HL-60 (cell line): ENCODE measurements around the gene KCNH2.

ENCODE experiments used
- CTCF ChIP-seq: IDR thresholded peaks from one replicate; pipeline ENCODE4 v1.5.1; 2011; ENCODE audit warnings: low read length, control low read depth, inconsistent platforms; ENCODE audit not compliant: insufficient read depth
- GABPA ChIP-seq: IDR thresholded peaks from 2 replicates; pipeline ENCODE4 v1.6.1; 2012; ENCODE audit warnings: low read depth
- POLR2AphosphoS5 ChIP-seq: IDR thresholded peaks from 2 replicates; pipeline ENCODE4 v1.6.1; 2012; ENCODE audit warnings: low read depth
- TF ChIP-seq, protein P1 (sequence below): IDR thresholded peaks from 2 replicates; pipeline ENCODE4 v1.6.1; 2012; ENCODE audit warnings: low read depth; ENCODE audit not compliant: insufficient replicate concordance

DNA sequence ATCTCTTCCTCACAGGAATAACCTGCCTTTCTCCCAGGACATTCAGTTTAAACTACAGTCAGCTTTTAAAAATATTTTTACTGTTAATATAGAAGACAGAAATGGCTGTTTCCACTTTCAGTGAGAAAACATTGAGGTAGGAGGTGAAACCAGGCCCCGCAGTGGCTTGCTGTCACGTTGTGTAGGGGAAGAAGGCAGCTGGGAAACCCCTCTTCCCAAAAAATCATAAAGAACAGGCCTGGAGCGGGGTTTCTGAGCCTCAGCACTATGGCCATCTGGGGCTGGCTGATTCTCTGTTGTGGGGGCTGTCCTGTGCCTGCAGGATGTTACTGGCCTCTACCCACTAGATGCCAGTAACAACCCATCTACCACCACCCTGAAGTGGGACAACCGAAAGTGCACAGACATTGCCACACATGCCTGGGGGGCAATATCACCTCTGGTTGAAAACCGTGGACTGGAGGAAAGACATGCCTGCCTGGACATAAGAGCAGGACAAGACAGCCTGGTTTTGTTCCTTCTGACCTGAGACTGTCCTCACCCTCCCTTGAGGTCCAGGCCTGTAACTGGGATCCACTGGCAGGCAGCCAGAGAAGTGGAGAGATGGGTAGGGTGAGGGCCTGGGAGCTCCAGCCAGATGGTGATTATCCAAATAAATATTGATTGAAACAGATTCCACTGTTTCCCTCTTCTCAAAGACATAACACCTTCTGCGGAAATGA is 43.9 kb downstream of the KCNH2 start:
- TF ChIP-seq CTCF (no peak), POLR2AphosphoS5 (no peak), GABPA (no peak)
- TF ChIP-seq, protein P1, sequence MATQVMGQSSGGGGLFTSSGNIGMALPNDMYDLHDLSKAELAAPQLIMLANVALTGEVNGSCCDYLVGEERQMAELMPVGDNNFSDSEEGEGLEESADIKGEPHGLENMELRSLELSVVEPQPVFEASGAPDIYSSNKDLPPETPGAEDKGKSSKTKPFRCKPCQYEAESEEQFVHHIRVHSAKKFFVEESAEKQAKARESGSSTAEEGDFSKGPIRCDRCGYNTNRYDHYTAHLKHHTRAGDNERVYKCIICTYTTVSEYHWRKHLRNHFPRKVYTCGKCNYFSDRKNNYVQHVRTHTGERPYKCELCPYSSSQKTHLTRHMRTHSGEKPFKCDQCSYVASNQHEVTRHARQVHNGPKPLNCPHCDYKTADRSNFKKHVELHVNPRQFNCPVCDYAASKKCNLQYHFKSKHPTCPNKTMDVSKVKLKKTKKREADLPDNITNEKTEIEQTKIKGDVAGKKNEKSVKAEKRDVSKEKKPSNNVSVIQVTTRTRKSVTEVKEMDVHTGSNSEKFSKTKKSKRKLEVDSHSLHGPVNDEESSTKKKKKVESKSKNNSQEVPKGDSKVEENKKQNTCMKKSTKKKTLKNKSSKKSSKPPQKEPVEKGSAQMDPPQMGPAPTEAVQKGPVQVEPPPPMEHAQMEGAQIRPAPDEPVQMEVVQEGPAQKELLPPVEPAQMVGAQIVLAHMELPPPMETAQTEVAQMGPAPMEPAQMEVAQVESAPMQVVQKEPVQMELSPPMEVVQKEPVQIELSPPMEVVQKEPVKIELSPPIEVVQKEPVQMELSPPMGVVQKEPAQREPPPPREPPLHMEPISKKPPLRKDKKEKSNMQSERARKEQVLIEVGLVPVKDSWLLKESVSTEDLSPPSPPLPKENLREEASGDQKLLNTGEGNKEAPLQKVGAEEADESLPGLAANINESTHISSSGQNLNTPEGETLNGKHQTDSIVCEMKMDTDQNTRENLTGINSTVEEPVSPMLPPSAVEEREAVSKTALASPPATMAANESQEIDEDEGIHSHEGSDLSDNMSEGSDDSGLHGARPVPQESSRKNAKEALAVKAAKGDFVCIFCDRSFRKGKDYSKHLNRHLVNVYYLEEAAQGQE, result no peak
